ENCODE measurements around the gene OLIG3. TPM values are rescaled to one million over a fixed set of nuclear protein-coding genes. Genes with fewer than 3 reads are reported as not detected.

OLIG3 gene
- total and polyA plus RNA-seq, 4 donors: not detected

- no peaks in the 10 kb centered on the region for H3K9me3 ChIP-seq (ENCODE audit: control insufficient read depth in 4 of 4, low read length in 3 of 4)
- TF ChIP-seq FOXA1 (IDR thresholded peaks at IDR 0.05) (no peak), SP1 (IDR thresholded peaks at IDR 0.05) (no peak), FOXA2 (IDR thresholded peaks at IDR 0.05) (no peak), TAF1 (conservative IDR thresholded peaks at IDR 0.05) (no peak), EGR1 (IDR thresholded peaks at IDR 0.05; ENCODE audit: low read depth in 2 of 2) (no peak), YY1 (IDR thresholded peaks at IDR 0.05) (no peak), HNF4G (IDR thresholded peaks at IDR 0.05) (no peak)
- no peaks in the 10 kb centered on the region for H3K4me1 ChIP-seq (ENCODE audit: control insufficient read depth in 4 of 4, insufficient read depth in 4 of 4, low read length in 3 of 4)
- 25% methylated on average over 2 of the region's 2 CpGs for WGBS
- no peak overlapping the region for H3K27ac ChIP-seq (ENCODE audit: low read depth in 1 of 2, low read length in 2 of 2)
- H3K36me3 ChIP-seq (ENCODE audit: control insufficient read depth in 4 of 4, insufficient read depth in 3 of 4, low read depth in 1 of 4, low read length in 3 of 4): no peaks in the 10 kb centered on the region
- H3K27me3 ChIP-seq (ENCODE audit: control insufficient read depth in 4 of 4, insufficient read depth in 4 of 4, low read length in 3 of 4): peaks cover 0 to 9% (median 0%) of the 10 kb centered on the region in 4 donors
- no peak overlapping the region for H3K9ac ChIP-seq (ENCODE audit: low read depth in 1 of 2, low read length in 2 of 2)
- no peak overlapping the region for H3K4me3 ChIP-seq (ENCODE audit: low read depth in 1 of 3, low read length in 3 of 3)
- DNase-seq (ENCODE audit: low spot score): no peak
Measured at GRCh38 chr6:137543114-137543513, 48.9 kb upstream of the OLIG3 start.

GRCh38 chr6:137542713-137543112 is 48.5 kb upstream of the OLIG3 start:
- Histone ChIP-seq H3K27me3 (ENCODE audit: control insufficient read depth in 4 of 4, insufficient read depth in 4 of 4, low read length in 3 of 4) (peaks cover 0 to 7% (median 0%) of the 10 kb centered on the region in 4 donors), H3K9me3 (ENCODE audit: control insufficient read depth in 4 of 4, low read length in 3 of 4) (no peaks in the 10 kb centered on the region), H3K36me3 (ENCODE audit: control insufficient read depth in 4 of 4, insufficient read depth in 3 of 4, low read depth in 1 of 4, low read length in 3 of 4) (no peaks in the 10 kb centered on the region), H3K27ac (ENCODE audit: low read depth in 1 of 2, low read length in 2 of 2) (no peak overlapping the region), H3K9ac (ENCODE audit: low read depth in 1 of 2, low read length in 2 of 2) (no peak overlapping the region), H3K4me1 (ENCODE audit: control insufficient read depth in 4 of 4, insufficient read depth in 4 of 4, low read length in 3 of 4) (no peaks in the 10 kb centered on the region), H3K4me3 (ENCODE audit: low read depth in 1 of 3, low read length in 3 of 3) (no peak overlapping the region)
- TF ChIP-seq YY1 (IDR thresholded peaks at IDR 0.05) (no peak), EGR1 (IDR thresholded peaks at IDR 0.05; ENCODE audit: low read depth in 2 of 2) (no peak), SP1 (IDR thresholded peaks at IDR 0.05) (no peak), TAF1 (conservative IDR thresholded peaks at IDR 0.05) (no peak), JUND (IDR thresholded peaks at IDR 0.05) (no peak), HNF4G (IDR thresholded peaks at IDR 0.05) (no peak), RXRA (IDR thresholded peaks at IDR 0.05) (no peak), NR2F2 (IDR thresholded peaks at IDR 0.05) (no peak), FOXA1 (IDR thresholded peaks at IDR 0.05) (no peak), GABPA (IDR thresholded peaks at IDR 0.05 in 1 of 2, conservative IDR thresholded peaks at IDR 0.05 in 1 of 2) (no peak)
- TF ChIP-seq, protein P1, sequence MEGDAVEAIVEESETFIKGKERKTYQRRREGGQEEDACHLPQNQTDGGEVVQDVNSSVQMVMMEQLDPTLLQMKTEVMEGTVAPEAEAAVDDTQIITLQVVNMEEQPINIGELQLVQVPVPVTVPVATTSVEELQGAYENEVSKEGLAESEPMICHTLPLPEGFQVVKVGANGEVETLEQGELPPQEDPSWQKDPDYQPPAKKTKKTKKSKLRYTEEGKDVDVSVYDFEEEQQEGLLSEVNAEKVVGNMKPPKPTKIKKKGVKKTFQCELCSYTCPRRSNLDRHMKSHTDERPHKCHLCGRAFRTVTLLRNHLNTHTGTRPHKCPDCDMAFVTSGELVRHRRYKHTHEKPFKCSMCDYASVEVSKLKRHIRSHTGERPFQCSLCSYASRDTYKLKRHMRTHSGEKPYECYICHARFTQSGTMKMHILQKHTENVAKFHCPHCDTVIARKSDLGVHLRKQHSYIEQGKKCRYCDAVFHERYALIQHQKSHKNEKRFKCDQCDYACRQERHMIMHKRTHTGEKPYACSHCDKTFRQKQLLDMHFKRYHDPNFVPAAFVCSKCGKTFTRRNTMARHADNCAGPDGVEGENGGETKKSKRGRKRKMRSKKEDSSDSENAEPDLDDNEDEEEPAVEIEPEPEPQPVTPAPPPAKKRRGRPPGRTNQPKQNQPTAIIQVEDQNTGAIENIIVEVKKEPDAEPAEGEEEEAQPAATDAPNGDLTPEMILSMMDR (IDR thresholded peaks at IDR 0.05; ENCODE audit: low read depth, low read length, missing input control): no peak
- TF ChIP-seq, protein P2, sequence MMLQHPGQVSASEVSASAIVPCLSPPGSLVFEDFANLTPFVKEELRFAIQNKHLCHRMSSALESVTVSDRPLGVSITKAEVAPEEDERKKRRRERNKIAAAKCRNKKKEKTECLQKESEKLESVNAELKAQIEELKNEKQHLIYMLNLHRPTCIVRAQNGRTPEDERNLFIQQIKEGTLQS (IDR thresholded peaks at IDR 0.05): no peak
- TF ChIP-seq, protein P3, sequence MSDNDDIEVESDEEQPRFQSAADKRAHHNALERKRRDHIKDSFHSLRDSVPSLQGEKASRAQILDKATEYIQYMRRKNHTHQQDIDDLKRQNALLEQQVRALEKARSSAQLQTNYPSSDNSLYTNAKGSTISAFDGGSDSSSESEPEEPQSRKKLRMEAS (IDR thresholded peaks at IDR 0.05): no peak
- TF ChIP-seq, protein P4, sequence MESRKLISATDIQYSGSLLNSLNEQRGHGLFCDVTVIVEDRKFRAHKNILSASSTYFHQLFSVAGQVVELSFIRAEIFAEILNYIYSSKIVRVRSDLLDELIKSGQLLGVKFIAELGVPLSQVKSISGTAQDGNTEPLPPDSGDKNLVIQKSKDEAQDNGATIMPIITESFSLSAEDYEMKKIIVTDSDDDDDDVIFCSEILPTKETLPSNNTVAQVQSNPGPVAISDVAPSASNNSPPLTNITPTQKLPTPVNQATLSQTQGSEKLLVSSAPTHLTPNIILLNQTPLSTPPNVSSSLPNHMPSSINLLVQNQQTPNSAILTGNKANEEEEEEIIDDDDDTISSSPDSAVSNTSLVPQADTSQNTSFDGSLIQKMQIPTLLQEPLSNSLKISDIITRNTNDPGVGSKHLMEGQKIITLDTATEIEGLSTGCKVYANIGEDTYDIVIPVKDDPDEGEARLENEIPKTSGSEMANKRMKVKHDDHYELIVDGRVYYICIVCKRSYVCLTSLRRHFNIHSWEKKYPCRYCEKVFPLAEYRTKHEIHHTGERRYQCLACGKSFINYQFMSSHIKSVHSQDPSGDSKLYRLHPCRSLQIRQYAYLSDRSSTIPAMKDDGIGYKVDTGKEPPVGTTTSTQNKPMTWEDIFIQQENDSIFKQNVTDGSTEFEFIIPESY (IDR thresholded peaks at IDR 0.05): no peak
- DNase-seq (ENCODE audit: low spot score): no peak
- WGBS: 64% methylated on average over 1 of the region's 1 CpG
